ENCODE data around the gene HBP1. TPM values are rescaled to one million over a fixed set of nuclear protein-coding genes. Genes with fewer than 3 reads are reported as not detected.
A peak's percentile ranks its signal among the peaks of the same experiment; 100 is the strongest.
"Not testable (repeated sequence)": the region's sequence is repeated elsewhere in the genome, so short reads cannot be mapped to it uniquely, and the experiment has no call there.

HBP1 gene
- total RNA-seq, 1 experiment from 2014 or later, result 45.3 TPM

- no peak for DNase-seq (ENCODE audit: low read depth)
These were observed 55.8 kb downstream of the HBP1 start for GRCh38 chr7:107224374-107225223.

- DNase-seq (ENCODE audit: low read depth), result no peak
These were observed 59.5 kb downstream of the HBP1 start for GRCh38 chr7:107228291-107228690.

- DNase-seq (ENCODE audit: low read depth), result no peak
These were observed 61.5 kb downstream of the HBP1 start for GRCh38 chr7:107230334-107230733.

DNA sequence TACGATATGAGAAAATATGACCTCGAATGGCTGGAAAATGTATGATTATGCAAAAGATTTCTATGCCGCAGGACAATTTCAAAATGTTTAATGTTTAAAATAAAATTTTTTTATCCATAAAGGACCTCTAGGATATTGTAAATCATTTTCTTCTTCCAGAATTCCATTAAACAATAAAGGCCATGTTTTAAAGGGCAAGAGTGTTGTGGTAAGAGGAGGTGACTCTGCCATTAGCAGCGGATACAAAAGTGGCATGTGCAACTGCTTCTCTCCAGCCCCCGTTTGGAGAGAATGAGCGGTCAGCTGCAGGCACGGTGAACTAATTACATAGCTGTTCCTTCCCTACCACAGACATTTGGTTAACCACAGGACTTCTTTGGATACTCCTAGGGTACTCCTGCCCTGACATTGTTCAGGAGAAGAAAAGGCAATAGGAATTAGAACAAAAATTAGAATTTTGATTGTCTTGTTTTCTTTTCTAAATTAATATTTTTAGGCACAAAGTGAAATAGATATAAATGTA is 63.8 kb downstream of the HBP1 start:
- peak; percentile 72 for DNase-seq (ENCODE audit: low read depth)

GRCh38 chr7:107233174-107233573 is 64.4 kb downstream of the HBP1 start:
- DNase-seq (ENCODE audit: low read depth), result peak; percentile 17

- DNase-seq (ENCODE audit: low read depth), result no peak
These were observed 65.2 kb downstream of the HBP1 start for GRCh38 chr7:107233981-107234380.

DNA sequence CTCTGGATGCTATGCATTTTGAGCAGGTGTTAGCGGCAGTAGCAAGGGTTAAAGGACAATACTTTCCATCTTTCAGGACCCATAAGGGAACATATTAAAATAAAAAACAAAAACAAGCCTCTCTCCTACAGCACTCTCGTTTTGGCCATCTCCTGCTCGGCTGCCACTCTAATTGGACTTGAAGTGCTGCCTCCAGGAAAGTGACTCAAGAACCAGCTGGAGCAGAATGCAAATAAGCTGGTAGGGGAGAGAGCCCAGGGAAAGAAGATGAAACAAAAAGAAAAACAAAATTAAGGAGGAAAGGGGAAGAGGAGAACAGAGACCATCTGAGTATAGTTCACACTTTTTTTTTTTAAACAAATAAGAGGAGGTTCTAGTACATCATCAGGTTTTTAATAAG is 65.6 kb downstream of the HBP1 start:
- peak; percentile 19 for DNase-seq (ENCODE audit: low read depth)

DNA sequence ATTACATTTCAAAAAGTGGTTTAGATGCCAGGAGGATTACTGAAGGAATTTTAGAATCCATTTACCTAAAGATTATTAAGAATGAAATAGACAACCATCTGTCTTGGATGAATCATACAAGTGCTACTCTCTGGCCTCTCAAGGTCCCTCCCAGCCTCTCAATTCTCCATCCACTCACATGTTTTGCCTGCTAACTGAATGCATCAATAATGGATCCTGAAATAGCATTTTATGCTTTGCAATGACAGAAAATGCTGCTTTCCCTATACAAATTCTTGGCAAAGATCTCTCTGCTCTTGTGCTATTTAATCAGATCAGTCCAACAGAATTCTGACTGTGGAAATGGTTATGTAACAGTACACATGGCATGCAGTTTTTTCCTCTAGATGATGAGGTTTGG is 68.1 kb downstream of the HBP1 start:
- DNase-seq (ENCODE audit: low read depth), result no peak

DNA sequence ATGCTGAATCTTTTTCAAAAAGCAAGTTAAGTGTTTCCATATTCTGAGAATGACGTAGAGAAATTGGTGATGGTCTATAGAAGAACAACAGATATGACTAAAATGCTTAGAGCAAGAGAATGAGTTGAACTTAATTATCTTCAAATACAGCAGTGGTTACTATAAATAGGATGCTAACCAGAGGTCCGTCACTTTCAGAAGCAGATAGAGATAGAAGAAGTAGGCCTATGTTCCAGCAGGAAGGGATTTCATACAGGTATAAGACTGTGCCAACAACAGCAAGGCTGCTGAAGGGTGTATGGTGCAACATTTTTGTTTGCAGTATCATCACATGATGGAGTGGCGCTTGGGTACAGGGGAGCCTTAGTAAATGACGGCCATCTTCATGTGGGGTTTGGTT is 68.6 kb downstream of the HBP1 start:
- no peak for DNase-seq (ENCODE audit: low read depth)

GRCh38 chr7:107242267-107242666 is 73.5 kb downstream of the HBP1 start:
- no peak for DNase-seq (ENCODE audit: low read depth)

DNA sequence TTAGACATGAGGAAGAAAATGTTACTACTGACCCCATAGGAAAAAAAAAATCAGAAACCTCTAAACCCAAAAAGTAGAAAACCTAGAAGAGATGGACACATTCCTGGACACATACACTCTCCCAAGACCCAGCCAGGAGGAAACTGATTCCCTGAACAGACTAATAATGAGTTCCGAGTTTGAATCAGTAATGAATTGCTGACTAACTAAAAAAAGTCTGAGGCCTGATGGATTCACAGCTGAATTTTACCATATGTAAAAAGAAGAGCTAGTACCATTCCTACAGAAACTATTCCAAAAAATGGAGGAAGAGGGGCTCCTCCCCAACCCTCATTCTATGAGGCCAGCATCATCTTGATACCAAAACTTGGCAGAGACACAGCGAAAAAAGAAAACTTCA is 75.8 kb downstream of the HBP1 start:
- no peak for DNase-seq (ENCODE audit: low read depth)

- DNase-seq (ENCODE audit: low read depth), result not testable (repeated sequence)
These were observed 78.0 kb downstream of the HBP1 start for GRCh38 chr7:107246836-107247235.

DNA sequence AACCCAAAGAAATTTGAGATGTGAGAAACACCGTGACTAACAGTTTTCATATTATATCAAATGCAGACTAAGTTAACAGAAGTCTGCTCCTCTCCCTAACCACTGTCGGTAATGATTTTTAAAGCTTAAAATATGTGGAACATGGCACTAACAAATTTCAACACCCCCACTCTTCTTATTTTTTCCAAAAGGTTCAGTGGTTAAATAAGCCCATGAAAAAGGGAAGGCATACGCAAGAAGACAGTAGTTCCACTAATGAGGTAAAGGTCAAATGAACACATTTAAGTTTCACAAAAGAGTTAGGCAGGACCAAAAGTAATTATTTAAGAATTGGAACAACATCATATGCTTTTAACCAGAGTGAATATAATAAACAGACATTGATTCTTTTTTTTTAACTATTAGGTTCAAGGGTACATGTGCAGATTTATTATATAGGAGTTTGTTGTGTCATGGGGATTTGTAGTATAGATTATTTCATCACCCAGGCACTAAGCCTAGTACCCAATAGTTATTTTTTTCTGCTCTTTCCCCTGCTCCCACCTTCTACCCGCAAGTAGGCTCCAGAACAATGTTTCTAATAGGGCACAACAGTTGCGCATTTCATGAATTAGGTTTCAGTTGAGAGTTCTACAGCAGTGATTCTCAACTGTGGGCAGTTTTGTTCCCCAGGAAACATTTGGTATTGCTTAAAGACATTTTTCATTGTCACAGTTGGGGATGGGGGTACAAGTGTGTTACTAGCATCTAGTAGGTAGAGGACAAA is 79.9 kb downstream of the HBP1 start:
- no peak for DNase-seq (ENCODE audit: low read depth)

GRCh38 chr7:107251963-107252362 is 83.2 kb downstream of the HBP1 start:
- no peak for DNase-seq (ENCODE audit: low read depth)

Other genes starting within 250 kb of the HBP1 start
- 7.7 and 12.3 TPM in 2 replicates for gene PRKAR2B, start 124.3 kb upstream of the HBP1 start, total RNA-seq (2014; rRNA removed; shearing (Covaris generic))

All from Daoy (cell line).